Breast epithelium (tissue), 4 donors: ENCODE data around the gene GPC6. TPM values are rescaled to one million over a fixed set of nuclear protein-coding genes. Genes with fewer than 3 reads are reported as not detected.

ENCODE experiments used
- DNase-seq, 2 donors: peaks; one replicate each; pipeline ENCODE4 v3.0.0-alpha.2; 2019; ENCODE audit warnings: low spot score in 2 of 2
- H3K27ac ChIP-seq, 2 donors: fragments of 200-600 bp; sonication (generic) in 1 of 2; one replicate each; pipeline ENCODE4 v1.5.1; 2016 to 2019; ENCODE audit warnings: mild to moderate bottlenecking in 1 of 2
- H3K27me3 ChIP-seq, 2 donors: fragments of 200-600 bp; sonication (generic) in 1 of 2; one replicate each; pipeline versions ENCODE4 v1.5.1 to v1.6.0; 2017 to 2019; ENCODE audit warnings: control low read depth in 1 of 2, mild to moderate bottlenecking in 1 of 2
- H3K36me3 ChIP-seq: fragments of 200-600 bp; one replicate; pipeline ENCODE4 v1.5.1; 2019
- H3K4me1 ChIP-seq, 2 donors: fragments of 200-600 bp; sonication (generic); one replicate each; pipeline ENCODE4 v1.5.1; 2016 to 2019; ENCODE audit warnings: control low read depth in 1 of 2
- H3K4me3 ChIP-seq, 3 donors: fragments of 200-600 bp; sonication (generic); 1 replicate in 2 of 3; 2 replicates in 1 of 3; pipeline ENCODE4 v1.5.1; 2016 to 2019; ENCODE audit warnings: mild to moderate bottlenecking in 3 of 3, moderate library complexity in 2 of 3
- H3K9me3 ChIP-seq, 2 donors: fragments of 200-600 bp; sonication (generic) in 1 of 2; one replicate each; pipeline ENCODE4 v1.5.1; 2016 to 2019; ENCODE audit warnings: control low read depth in 1 of 2
- CTCF ChIP-seq, 3 donors: fragments of 450-650 bp; IDR thresholded peaks; one replicate each; pipeline ENCODE4 v1.5.1; 2016 to 2017; ENCODE audit warnings: antibody characterized with exemption in 3 of 3, mild to moderate bottlenecking in 3 of 3, moderate library complexity in 3 of 3
- POLR2A ChIP-seq: fragments of 450-650 bp; IDR thresholded peaks from one replicate; pipeline ENCODE4 v1.6.1; 2016; ENCODE audit warnings: antibody characterized with exemption, mild to moderate bottlenecking, moderate library complexity
- POLR2AphosphoS5 ChIP-seq, 3 donors: sonication (generic); formaldehyde crosslinking; IDR thresholded peaks; one replicate each; pipeline ENCODE4 v1.6.1; 2017; ENCODE audit warnings: antibody characterized with exemption in 3 of 3
- intact Hi-C: fragments of 100-400 bp; cut with DNase I; formaldehyde crosslinking; loops from one replicate; pipeline ENCODE4 v1.15.1; 2023; ENCODE audit warnings: low total_unique reads
- total RNA-seq, 3 donors: library from RNA; depleted of rRNA; stranded (reverse); fragments of >200 nt; gene quantifications; one replicate each; pipeline ENCODE4 v1.1.0, GENCODE V29; 2016

The GPC6 gene
- total RNA-seq, 3 donors from 2014 or later, result 3.5 to 44.0 (median 4.9) TPM

- Histone ChIP-seq H3K4me1 (no peaks in the 10 kb centered on the region), H3K4me3 (peak overlapping the region; percentile 33 to 57 (median 41)), H3K27ac (no peak overlapping the region), H3K27me3 (no peaks in the 10 kb centered on the region), H3K36me3 (no peaks in the 10 kb centered on the region), H3K9me3 (peaks cover 4 to 19% of the 10 kb centered on the region in 2 donors)
- no peak for TF ChIP-seq POLR2AphosphoS5 (IDR thresholded peaks at IDR 0.05)
- no peak for TF ChIP-seq POLR2A
- TF ChIP-seq CTCF (IDR thresholded peaks at IDR 0.05), result no peak
- intact Hi-C loops, result no loop called here
- DNase-seq, result no peak
These were observed 16.9 kb downstream of the GPC6 start for GRCh38 chr13:93243375-93244063.

- Histone ChIP-seq H3K4me3 (peak overlapping the region; percentile 33 to 57 (median 41)), H3K4me1 (no peaks in the 10 kb centered on the region), H3K27ac (no peak overlapping the region), H3K27me3 (no peaks in the 10 kb centered on the region), H3K36me3 (no peaks in the 10 kb centered on the region), H3K9me3 (peaks cover 0 to 11% of the 10 kb centered on the region in 2 donors)
- DNase-seq, result no peak
- intact Hi-C loops, result no loop called here
- TF ChIP-seq POLR2AphosphoS5 (IDR thresholded peaks at IDR 0.05) (no peak), CTCF (IDR thresholded peaks at IDR 0.05) (no peak), POLR2A (no peak)
These were observed 17.7 kb downstream of the GPC6 start for GRCh38 chr13:93244141-93244917.

DNA sequence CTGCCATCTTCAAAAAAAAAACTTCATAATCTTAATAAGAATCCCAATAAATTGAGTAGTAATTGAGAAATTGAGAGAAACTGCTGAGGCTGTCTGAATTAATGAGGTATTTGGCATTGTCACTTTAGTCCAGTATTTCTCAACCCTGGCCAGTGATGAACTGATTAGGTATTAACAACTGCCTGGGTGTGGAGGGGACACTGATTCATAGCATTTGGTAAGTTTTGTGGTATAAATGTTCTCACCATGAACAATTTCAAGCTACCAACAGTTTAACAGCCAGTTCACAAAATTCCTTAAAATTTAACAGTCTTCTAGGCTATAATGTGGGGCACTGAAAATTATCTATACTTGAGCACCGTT lies 18.3 kb downstream of the GPC6 start:
- intact Hi-C loops, result no loop called here
- no peaks in the 10 kb centered on the region for H3K36me3 ChIP-seq
- no peak overlapping the region for H3K27ac ChIP-seq
- H3K27me3 ChIP-seq, result no peaks in the 10 kb centered on the region
- TF ChIP-seq POLR2A, result no peak
- no peak for TF ChIP-seq CTCF (IDR thresholded peaks at IDR 0.05)
- no peak for TF ChIP-seq POLR2AphosphoS5 (IDR thresholded peaks at IDR 0.05)
- H3K9me3 ChIP-seq, result peaks cover 0 to 5% of the 10 kb centered on the region in 2 donors
- no peak for DNase-seq
- no peaks in the 10 kb centered on the region for H3K4me1 ChIP-seq
- H3K4me3 ChIP-seq, result peak overlapping the region; percentile 33 to 57 (median 41)

DNA sequence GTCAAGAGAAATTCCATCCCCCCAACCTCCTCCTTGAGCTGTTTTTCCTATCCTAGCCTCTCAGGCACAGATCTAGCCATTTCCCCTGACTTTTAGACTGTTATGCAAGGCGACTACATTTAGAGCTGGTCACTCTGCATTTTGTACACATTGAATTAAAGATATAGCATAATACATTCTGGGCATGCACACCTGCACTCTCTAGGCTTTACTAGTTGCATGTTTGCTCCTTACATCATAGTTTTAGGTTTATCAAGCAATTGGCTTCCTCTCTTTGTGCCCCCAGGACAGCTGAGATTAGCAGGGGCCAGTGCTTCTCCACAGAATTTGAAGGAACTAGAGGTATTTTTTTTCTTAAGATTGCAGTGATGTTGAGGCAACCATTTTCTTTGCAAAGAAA lies 19.5 kb downstream of the GPC6 start:
- DNase-seq, result no peak
- Histone ChIP-seq H3K36me3 (no peaks in the 10 kb centered on the region), H3K27ac (no peak overlapping the region), H3K4me1 (no peaks in the 10 kb centered on the region), H3K27me3 (no peaks in the 10 kb centered on the region), H3K4me3 (no peak overlapping the region), H3K9me3 (no peaks in the 10 kb centered on the region)
- TF ChIP-seq POLR2A, result no peak
- TF ChIP-seq CTCF (IDR thresholded peaks at IDR 0.05), result no peak
- TF ChIP-seq POLR2AphosphoS5 (IDR thresholded peaks at IDR 0.05), result no peak
- intact Hi-C loops, result no loop called here

DNA sequence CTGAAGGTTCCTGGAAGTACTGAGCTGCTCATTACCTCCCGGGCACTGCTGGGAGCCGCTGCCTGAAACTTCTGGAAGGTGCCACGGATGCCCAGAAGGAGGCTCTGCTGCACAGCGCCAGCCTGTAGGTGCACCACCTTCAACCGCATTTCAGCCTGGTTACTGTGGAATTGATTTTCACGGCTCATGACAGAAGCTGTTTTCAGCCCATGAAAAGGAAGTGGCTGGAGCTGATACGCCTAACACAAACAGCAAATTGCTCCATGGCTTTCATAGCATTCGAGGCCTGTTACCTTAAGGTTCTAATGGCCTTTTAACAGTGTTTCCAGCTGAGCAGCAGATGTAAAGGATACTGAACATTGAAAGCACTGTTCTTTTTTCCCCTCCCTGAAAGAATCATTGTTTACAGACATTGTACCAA lies 22.0 kb downstream of the GPC6 start:
- no peak for DNase-seq
- no peak for TF ChIP-seq POLR2AphosphoS5 (IDR thresholded peaks at IDR 0.05)
- no peak for TF ChIP-seq POLR2A
- no peak for TF ChIP-seq CTCF (IDR thresholded peaks at IDR 0.05)
- Histone ChIP-seq H3K27ac (no peak overlapping the region), H3K9me3 (no peaks in the 10 kb centered on the region), H3K36me3 (no peaks in the 10 kb centered on the region), H3K27me3 (no peaks in the 10 kb centered on the region), H3K4me1 (no peaks in the 10 kb centered on the region), H3K4me3 (no peak overlapping the region)
- intact Hi-C loops, result no loop called here
